ENCODE results near the gene GIPC2.
"Not testable (repeated sequence)": the region's sequence is repeated elsewhere in the genome, so short reads cannot be mapped to it uniquely, and the experiment has no call there.

The GIPC2 gene

DNA sequence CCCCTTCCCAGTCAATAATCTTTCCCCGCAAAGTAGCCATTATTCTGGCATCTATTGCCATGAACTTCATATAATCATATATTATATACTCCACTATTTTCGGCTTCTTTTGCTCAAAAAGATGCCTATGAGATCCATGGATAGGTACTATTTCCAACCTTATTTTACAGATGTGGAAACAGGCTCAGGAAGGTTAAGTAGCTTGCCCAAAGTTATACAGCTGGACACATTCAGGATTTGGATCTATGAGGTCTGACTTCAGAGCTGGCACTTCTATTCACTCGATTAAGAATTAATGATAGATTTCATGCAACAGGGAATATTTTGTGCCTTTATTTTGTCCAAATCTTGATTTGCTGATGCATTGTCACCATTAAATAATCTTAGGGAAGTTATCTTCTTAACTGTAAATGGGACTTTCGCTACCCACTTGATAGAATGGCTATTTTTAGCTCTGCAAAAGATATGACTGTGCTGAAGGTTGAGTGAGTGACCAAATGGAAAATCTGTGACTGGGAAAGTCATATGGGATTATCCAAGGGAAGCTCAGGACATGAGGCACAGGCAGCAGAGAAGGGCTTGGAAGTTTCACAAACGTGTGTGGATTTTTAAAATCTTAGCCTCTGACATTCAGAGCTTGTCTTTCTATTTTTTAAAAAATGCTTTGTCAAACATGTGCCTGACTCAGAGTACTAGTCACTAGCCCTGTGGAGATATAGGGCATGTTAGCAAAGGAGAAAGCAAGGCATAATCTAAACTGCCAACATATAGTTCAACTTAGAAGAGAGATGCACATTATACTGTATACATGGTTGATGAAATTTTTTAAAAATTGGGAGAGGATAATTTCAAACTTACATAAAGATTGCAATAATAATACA is 36.5 kb downstream of the GIPC2 start:
- H3K4me3 ChIP-seq (ENCODE audit: control insufficient read depth, low read depth, low read length), result no peak overlapping the region
- TF ChIP-seq, protein P1, sequence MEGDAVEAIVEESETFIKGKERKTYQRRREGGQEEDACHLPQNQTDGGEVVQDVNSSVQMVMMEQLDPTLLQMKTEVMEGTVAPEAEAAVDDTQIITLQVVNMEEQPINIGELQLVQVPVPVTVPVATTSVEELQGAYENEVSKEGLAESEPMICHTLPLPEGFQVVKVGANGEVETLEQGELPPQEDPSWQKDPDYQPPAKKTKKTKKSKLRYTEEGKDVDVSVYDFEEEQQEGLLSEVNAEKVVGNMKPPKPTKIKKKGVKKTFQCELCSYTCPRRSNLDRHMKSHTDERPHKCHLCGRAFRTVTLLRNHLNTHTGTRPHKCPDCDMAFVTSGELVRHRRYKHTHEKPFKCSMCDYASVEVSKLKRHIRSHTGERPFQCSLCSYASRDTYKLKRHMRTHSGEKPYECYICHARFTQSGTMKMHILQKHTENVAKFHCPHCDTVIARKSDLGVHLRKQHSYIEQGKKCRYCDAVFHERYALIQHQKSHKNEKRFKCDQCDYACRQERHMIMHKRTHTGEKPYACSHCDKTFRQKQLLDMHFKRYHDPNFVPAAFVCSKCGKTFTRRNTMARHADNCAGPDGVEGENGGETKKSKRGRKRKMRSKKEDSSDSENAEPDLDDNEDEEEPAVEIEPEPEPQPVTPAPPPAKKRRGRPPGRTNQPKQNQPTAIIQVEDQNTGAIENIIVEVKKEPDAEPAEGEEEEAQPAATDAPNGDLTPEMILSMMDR (conservative IDR thresholded peaks at IDR 0.05; ENCODE audit: control insufficient read depth, insufficient read depth, low read depth, low read length), result no peak
- DNase-seq (ENCODE audit: low read depth), result peak; percentile 64

DNA sequence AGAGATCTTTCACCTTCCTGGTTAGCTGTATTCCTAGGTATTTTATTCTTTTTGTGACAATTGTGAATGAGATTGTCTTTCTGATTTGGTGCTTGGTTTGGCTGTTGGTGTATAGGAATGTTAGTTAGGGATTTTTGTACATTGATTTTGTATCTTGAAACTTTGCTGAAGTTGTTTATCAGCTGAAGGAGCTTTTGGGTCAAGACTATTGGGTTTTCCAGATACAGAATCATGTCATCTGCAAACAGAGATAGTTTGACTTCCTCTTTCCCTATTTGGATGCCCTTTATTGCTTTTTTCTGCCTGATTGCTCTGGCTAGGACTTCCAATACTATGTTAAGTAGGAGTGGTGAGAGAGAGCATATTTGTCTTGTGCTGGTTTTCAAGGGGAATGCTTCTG is 38.9 kb downstream of the GIPC2 start:
- not testable (repeated sequence) for DNase-seq (ENCODE audit: low read depth)

DNA sequence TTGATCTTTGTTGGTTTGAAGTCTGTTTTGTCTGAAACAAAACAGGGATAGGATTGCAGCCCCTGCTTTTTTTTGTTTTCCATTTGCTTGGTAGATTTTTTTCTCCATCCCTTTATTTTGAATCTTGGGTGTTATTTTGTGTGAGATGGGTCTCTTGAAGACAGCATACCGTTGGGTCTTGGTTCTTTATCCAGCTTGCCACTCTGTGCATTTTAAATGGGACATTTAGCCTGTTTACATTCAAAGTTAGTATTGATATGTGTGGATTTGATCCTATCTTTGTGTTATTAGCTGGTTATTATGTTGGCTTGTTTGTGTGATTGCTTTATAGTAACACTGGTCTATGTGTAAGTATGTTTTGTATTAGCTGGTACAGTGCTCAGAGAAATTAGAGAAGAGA is 40.9 kb downstream of the GIPC2 start:
- no peak overlapping the region for H3K4me3 ChIP-seq (ENCODE audit: control insufficient read depth, low read depth, low read length)
- TF ChIP-seq, protein P1 (conservative IDR thresholded peaks at IDR 0.05; ENCODE audit: control insufficient read depth, insufficient read depth, low read depth, low read length), result no peak
- DNase-seq (ENCODE audit: low read depth), result no peak

More for the DNA sequence above, 38.9 kb downstream of the GIPC2 start:
- H3K4me3 ChIP-seq (ENCODE audit: control insufficient read depth, low read depth, low read length), result not testable (repeated sequence)

DNA sequence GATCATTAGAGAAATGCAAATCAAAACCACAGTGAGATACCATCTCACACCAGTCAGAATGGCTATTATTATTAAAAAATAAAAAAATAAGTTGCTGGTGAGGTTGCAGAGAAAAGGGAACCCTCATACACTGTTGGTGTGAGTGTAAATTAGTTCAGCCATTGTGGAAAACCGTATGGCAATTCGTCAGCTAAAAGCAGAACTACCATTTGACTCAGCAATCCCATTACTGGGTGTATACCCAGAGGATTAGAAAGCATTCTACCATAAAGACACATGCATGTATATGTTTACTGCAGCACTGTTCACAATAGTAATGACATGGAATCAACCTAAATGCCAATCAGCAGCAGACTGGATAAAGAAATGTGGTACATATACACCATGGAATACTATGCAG is 42.2 kb downstream of the GIPC2 start:
- TF ChIP-seq, protein P1 (conservative IDR thresholded peaks at IDR 0.05; ENCODE audit: control insufficient read depth, insufficient read depth, low read depth, low read length), result no peak
- DNase-seq (ENCODE audit: low read depth), result no peak
- H3K4me3 ChIP-seq (ENCODE audit: control insufficient read depth, low read depth, low read length), result no peak overlapping the region

DNA sequence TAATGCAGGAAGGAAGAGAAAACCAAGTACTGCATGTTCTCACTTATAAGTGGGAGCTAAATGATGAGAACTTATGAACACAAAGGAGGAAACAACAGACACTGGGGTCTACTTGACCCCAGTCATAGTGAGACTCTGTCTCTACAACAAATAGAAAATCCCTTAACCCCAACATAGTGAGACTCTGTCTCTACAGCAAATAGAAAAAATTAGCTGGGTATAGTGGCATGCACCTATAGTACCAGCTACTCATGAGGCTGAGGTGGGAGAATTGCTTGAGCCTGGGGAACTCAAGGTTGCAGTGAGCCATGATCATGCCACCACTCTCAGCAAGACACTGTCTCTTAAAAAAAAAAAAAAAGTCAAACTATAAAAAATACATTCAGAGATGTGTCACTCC is 42.7 kb downstream of the GIPC2 start:
- no peak for DNase-seq (ENCODE audit: low read depth)
- no peak overlapping the region for H3K4me3 ChIP-seq (ENCODE audit: control insufficient read depth, low read depth, low read length)

DNA sequence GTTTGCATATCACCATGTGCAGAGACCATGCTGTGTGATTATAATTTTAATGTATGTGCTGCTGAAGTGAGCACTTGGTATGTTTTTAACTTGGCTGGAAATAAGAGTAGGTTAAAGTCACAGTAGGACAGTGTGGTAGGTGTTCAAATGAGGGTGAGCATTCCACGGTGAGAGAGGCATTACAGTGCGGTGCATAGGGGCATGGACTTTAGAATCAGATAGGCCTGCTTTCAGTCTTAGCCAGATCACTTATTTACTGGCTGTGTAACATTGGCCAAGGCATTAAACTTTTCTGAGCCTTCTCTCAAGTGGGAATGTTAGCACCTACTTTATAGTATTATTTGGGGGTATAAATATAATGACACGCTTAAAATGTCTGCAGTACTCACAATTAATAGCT is 43.2 kb downstream of the GIPC2 start:
- TF ChIP-seq, protein P1 (conservative IDR thresholded peaks at IDR 0.05; ENCODE audit: control insufficient read depth, insufficient read depth, low read depth, low read length), result no peak
- H3K4me3 ChIP-seq (ENCODE audit: control insufficient read depth, low read depth, low read length), result no peak overlapping the region
- DNase-seq (ENCODE audit: low read depth), result no peak

More for the DNA sequence above, 42.7 kb downstream of the GIPC2 start:
- TF ChIP-seq, protein P1 (conservative IDR thresholded peaks at IDR 0.05; ENCODE audit: control insufficient read depth, insufficient read depth, low read depth, low read length), result no peak

DNA sequence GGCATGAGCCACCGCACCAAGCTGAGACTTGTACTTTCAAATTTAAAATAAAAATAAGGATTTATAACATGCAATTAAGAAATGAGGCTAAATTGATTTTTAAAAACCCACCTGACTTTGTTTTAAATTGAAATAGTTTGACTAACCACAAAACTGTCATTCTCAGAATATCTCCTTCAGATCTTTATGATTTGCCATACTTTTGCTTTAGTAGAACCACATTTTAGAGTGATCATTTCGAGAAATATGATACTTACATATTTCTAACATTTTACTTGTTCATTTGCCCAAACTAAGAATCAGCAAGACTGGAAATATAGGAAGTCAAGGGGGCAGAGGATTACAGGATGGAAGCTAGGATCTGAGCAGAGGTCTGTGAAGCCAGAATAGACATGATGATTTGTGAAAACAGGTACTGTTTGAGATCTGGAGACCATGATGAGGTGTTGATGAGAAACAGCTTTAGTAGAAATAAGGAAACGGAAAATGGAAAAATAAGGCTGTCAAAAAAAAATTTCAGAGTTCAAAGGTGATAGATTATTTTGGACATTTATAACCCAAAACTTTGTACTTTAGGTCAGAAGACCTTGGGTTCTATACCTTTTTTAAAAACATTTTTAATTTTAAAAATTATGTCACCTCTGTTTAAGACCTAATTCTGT is 44.8 kb downstream of the GIPC2 start:
- H3K4me3 ChIP-seq (ENCODE audit: control insufficient read depth, low read depth, low read length), result no peak overlapping the region
- TF ChIP-seq, protein P1 (conservative IDR thresholded peaks at IDR 0.05; ENCODE audit: control insufficient read depth, insufficient read depth, low read depth, low read length), result no peak
- no peak for DNase-seq (ENCODE audit: low read depth)

Data from fibroblast of mammary gland (primary cell).